ENCODE data around the gene PAXX.

- TF ChIP-seq EP300 (IDR thresholded peaks at IDR 0.05) (no peak), CTCF (IDR thresholded peaks at IDR 0.05) (no peak), POLR2A (IDR thresholded peaks at IDR 0.05) (no peak), POLR2AphosphoS5 (IDR thresholded peaks at IDR 0.05) (no peak)
Measured at GRCh38 chr9:136985853-136986252, 6.4 kb upstream of the PAXX start.

Data from stomach (tissue), 4 donors.